ENCODE results near the gene ANXA6. TPM values are rescaled to one million over a fixed set of nuclear protein-coding genes. Genes with fewer than 3 reads are reported as not detected.

The ANXA6 gene
- total and polyA plus RNA-seq, 2 experiments from 2014 or later: 122 to 152 TPM

- peak; percentile 7 for TF ChIP-seq CTCF (IDR thresholded peaks at IDR 0.05; ENCODE audit: poor library complexity)
- TF ChIP-seq EZH2phosphoT487 (IDR thresholded peaks at IDR 0.05; ENCODE audit: low read depth, severe bottlenecking, unreplicated experiment): no peak
- 79% methylated on average over 6 of the region's 6 CpGs for WGBS (ENCODE audit: low lambda C conversion rate, missing lambda C conversion rate)
- peak overlapping the region; percentile 97 for H3K4me3 ChIP-seq
These were observed 75.2 kb downstream of the ANXA6 start for GRCh38 chr5:151082282-151082902.

GRCh38 chr5:151081431-151082281, 75.9 kb downstream of the ANXA6 start:
- Histone ChIP-seq H3K4me2 (peak overlapping the region; percentile 96), H3K36me3 (replicated peaks; ENCODE audit: insufficient read depth, low read depth) (no peaks in the 10 kb centered on the region), H3K27ac (peak overlapping the region; percentile 100), H4K20me1 (ENCODE audit: insufficient read depth, poor library complexity, severe bottlenecking) (peaks cover 26% of the 10 kb centered on the region), H3K4me1 (ENCODE audit: insufficient read depth) (peaks cover 25% of the 10 kb centered on the region), H3K27me3 (no peaks in the 10 kb centered on the region), H3K4me3 (peak overlapping the region; percentile 97), H3K9me3 (ENCODE audit: low read depth) (no peaks in the 10 kb centered on the region), H3K9me2 (replicated peaks; ENCODE audit: insufficient read depth) (no peaks in the 10 kb centered on the region), H2AFZ (peak overlapping the region; percentile 61), H3K79me2 (peaks cover 49% of the 10 kb centered on the region)
- peak; percentile 86 for DNase-seq (ENCODE audit: low spot score)
- WGBS (ENCODE audit: low lambda C conversion rate, missing lambda C conversion rate): 22% methylated on average over 15 of the region's 15 CpGs
- TF ChIP-seq CTCF (IDR thresholded peaks at IDR 0.05; ENCODE audit: poor library complexity) (no peak), EZH2 (IDR thresholded peaks at IDR 0.05; ENCODE audit: borderline replicate concordance) (no peak), EZH2phosphoT487 (IDR thresholded peaks at IDR 0.05; ENCODE audit: low read depth, severe bottlenecking, unreplicated experiment) (no peak)

More at GRCh38 chr5:151082282-151082902, 75.2 kb downstream of the ANXA6 start:
- H3K9me3 ChIP-seq (ENCODE audit: low read depth): no peaks in the 10 kb centered on the region
- H3K27ac ChIP-seq: peak overlapping the region; percentile 100
- H3K27me3 ChIP-seq: no peaks in the 10 kb centered on the region
- no peak overlapping the region for H2AFZ ChIP-seq
- peaks cover 42% of the 10 kb centered on the region for H3K79me2 ChIP-seq
- H3K9me2 ChIP-seq (replicated peaks; ENCODE audit: insufficient read depth): no peaks in the 10 kb centered on the region
- peak overlapping the region; percentile 96 for H3K4me2 ChIP-seq
- peaks cover 20% of the 10 kb centered on the region for H4K20me1 ChIP-seq (ENCODE audit: insufficient read depth, poor library complexity, severe bottlenecking)
- peaks cover 25% of the 10 kb centered on the region for H3K4me1 ChIP-seq (ENCODE audit: insufficient read depth)
- peak; percentile 59 for DNase-seq (ENCODE audit: low spot score)
- no peaks in the 10 kb centered on the region for H3K36me3 ChIP-seq (replicated peaks; ENCODE audit: insufficient read depth, low read depth)

- H4K20me1 ChIP-seq (ENCODE audit: insufficient read depth, poor library complexity, severe bottlenecking): peaks cover 31% of the 10 kb centered on the region
- H3K9me2 ChIP-seq (replicated peaks; ENCODE audit: insufficient read depth): no peaks in the 10 kb centered on the region
- DNase-seq (ENCODE audit: low spot score): peak; percentile 94
- H2AFZ ChIP-seq: peak within 1 kb of the TSS; percentile 61
- peaks cover 27% of the 10 kb centered on the region for H3K4me1 ChIP-seq (ENCODE audit: insufficient read depth)
- WGBS (ENCODE audit: low lambda C conversion rate, missing lambda C conversion rate): under 1% methylated on average over 55 of the region's 86 CpGs
- peak within 1 kb of the TSS; percentile 100 for H3K27ac ChIP-seq
- H3K79me2 ChIP-seq: peaks cover 57% of the 10 kb centered on the region
- no peaks in the 10 kb centered on the region for H3K9me3 ChIP-seq (ENCODE audit: low read depth)
- H3K4me3 ChIP-seq: peak within 1 kb of the TSS; percentile 97
- no peak for TF ChIP-seq EZH2phosphoT487 (IDR thresholded peaks at IDR 0.05; ENCODE audit: low read depth, severe bottlenecking, unreplicated experiment)
- no peak for TF ChIP-seq CTCF (IDR thresholded peaks at IDR 0.05; ENCODE audit: poor library complexity)
- TF ChIP-seq EZH2 (IDR thresholded peaks at IDR 0.05; ENCODE audit: borderline replicate concordance): no peak
- H3K36me3 ChIP-seq (replicated peaks; ENCODE audit: insufficient read depth, low read depth): no peaks in the 10 kb centered on the region
- H3K27me3 ChIP-seq: no peaks in the 10 kb centered on the region
- H3K4me2 ChIP-seq: peak within 1 kb of the TSS; percentile 96
These were observed 76.8 kb downstream of the ANXA6 start, which contains the start of gene TNIP1 for GRCh38 chr5:151080613-151081430. TSS of gene TNIP1 (minus strand) at chr5:151081034. CDS start at chr5:151065095, 15,939 bp downstream.
